G401 (cell line): ENCODE measurements around the gene PNPLA5. TPM values are rescaled to one million over a fixed set of nuclear protein-coding genes. Genes with fewer than 3 reads are reported as not detected.
"Not testable (repeated sequence)": the region's sequence is repeated elsewhere in the genome, so short reads cannot be mapped to it uniquely, and the experiment has no call there.

ENCODE experiments used
- DNase-seq: peaks from one replicate; pipeline ENCODE4 v3.0.0-alpha.2; 2015; ENCODE audit warnings: low spot score
- in situ Hi-C: cut with HindIII; loops from 2 replicates; pipeline ENCODE4 v1.10.0; 2016; ENCODE audit warnings: low sequenced_read_pairs, mixed read lengths
- total RNA-seq: library from RNA; depleted of rRNA; stranded (reverse); fragments of >200 nt; shearing (Covaris generic); gene quantifications from 2 replicates; pipeline ENCODE4 v1.2.3, GENCODE V29; 2014

The PNPLA5 gene
- total RNA-seq, 1 experiment from 2014 or later, result not detected

- in situ Hi-C loops, result no loop called here
- DNase-seq, result no peak
Observed at GRCh38 chr22:43905681-43906080, 13.9 kb upstream of the PNPLA5 start.

DNA sequence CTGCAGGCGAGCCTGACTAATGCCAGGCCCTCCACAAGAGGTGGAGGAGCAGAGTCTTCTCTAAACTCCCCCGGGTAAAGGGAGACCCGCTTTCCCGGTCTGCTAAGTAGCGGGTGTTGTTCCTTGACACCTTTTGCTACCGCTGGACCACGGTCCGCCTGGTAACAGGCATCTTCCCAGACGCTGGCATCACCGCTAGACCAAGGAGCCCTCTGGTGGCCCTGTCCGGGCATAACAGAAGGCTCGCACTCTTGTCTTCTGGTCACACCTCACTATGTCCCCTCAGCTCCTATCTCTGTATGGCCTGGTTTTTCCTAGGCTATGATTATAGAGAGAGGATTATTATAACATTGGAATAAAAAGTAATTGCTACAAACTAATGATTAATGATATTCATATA is 12.6 kb upstream of the PNPLA5 start:
- in situ Hi-C loops, result not testable (repeated sequence)

DNA sequence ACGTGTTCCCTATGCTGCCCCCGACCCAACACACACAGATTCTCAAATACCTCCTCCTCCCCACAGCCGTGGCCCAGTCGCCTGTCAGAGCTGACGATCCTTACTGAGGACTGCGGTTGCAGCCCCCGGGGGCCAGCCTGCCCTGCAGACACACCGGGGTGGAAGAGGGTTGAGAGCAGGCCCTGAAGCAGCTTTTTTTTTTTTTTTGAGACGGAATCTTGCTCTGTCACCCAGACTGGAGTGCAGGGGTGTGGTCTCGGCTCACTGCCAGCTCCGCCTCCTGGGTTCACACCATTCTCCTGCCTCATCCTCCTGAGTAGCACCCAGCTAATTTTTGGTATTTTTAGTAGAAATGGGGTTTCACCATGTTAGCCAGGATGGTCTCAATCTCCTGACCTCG is 11.2 kb upstream of the PNPLA5 start:
- DNase-seq, in situ Hi-C loops: not testable (repeated sequence)

More for the DNA sequence above, 12.6 kb upstream of the PNPLA5 start:
- DNase-seq, result not testable (repeated sequence)

- in situ Hi-C loops, result no loop called here
- DNase-seq, result no peak
Observed at GRCh38 chr22:43901976-43902643, 10.3 kb upstream of the PNPLA5 start.

DNA sequence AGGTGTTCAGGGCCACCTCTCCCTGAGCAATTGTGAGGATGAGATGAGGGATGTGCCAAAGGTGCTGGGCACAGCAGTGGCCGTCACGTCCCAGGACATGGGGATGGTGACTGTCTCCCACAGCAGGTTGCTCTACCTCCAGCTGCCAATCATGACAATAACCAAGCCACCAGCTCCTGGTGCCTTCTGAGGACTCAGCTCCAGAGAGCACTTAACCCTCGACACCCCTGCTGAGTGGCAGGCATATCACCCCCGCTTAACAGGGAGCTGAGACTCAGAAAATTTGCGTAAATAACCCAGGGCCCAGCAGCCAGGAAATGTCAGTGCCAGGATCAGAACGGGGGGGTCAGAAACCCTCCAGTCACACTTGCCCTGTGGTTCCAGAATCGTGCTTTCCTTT is 8.4 kb upstream of the PNPLA5 start:
- no peak for DNase-seq
- in situ Hi-C loops, result no loop called here

DNA sequence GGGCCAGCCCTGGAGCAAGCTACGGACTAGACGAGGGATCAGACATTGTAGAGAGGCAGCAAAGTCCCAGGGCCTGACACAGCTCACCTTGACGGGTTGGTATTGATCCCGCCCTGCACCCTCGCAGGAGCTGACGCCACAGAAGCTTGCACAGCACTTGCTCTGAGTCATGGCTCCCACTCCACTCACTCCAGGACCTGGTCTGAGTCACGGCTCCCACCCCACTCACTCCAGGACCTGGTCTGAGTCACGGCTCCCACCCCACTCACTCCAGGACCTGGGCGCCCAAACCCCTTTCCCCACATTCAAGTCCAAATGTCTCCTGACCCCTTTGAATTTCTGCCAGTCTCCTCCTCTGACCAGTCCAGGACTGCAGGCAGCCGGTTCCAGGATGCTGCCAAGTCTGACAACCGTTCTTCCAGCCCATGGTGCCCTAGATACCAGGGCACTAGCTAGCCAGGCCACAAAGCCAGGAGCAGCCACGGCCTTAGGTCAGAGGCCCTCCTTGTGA is 6.0 kb upstream of the PNPLA5 start:
- no peak for DNase-seq
- in situ Hi-C loops, result no loop called here

DNA sequence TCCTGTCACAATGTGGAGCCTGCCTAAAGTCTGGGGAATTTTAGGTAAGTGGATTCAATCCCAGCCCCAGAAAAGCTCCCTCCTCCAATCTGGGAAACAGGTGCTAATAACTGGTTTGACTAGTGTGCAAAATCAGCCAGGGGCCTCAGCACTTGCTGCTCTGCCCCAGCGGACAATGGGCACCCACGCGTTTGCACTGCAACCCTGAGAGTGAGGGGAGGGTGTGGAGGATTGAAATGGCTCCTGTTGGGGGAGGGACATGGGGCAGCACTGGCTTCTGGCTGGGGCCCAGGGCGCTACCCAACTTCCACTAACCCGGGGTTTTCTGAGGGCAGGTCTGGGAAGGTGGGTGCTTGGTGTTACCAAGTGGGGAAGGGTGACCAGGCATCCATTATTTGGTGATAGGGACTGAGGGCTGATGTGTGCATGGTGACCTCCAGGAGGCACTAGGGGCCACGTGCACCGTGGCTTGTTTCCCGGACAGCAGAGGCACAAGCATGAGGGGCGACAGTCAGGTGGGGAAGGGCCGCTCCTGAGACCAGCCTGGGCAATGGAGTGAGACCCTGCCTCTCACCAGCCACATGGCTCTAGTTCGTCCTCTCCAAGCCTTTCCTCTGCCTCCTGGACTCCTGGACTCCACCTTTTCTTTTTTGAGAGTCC is 4.3 kb upstream of the PNPLA5 start:
- no peak for DNase-seq
- in situ Hi-C loops, result no loop called here

- DNase-seq, result no peak
- in situ Hi-C loops, result no loop called here
Observed at GRCh38 chr22:43894122-43894521, 2.3 kb upstream of the PNPLA5 start.

- in situ Hi-C loops, result no loop called here
Observed at GRCh38 chr22:43893266-43893665, 1.5 kb upstream of the PNPLA5 start.

DNA sequence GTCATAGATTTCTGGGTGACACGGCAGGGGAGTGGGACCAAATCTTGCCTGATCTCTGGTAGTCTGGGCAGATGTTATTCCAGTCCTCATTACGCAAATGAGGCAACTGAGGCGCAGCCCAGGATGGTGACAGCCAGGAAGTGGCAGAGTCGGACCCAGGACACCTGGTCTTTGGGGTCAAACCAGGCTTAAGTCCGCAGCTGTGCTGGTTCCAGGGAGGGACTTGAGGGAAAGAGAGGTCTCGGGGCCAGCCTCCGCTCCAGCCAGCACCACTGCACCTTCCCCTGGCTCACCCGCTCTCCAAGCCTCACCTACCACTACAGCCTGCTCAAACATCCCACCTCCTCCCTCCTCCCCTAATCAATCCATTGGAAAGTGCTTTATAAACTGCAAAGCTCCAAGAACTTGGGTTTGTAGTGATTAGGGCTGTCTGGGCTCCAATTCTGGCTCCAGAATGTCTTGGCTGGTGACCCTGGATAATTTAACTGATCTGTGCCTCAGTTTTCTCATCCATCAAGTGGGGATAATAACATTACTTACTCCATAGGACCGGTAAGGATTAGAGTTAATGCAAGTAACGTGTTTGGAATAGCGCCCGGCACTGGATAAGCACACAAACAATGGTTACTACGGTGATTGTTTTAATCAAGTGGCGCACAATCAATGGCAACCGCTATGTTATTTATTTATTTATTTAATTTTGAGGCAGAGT is 526 bp upstream of the PNPLA5 start:
- DNase-seq, result no peak
- in situ Hi-C loops, result no loop called here

More at GRCh38 chr22:43893266-43893665, 1.5 kb upstream of the PNPLA5 start:
- DNase-seq, result no peak

- in situ Hi-C loops, result no loop called here
- no peak for DNase-seq
Observed at GRCh38 chr22:43890901-43891331, 897 bp downstream of the PNPLA5 start.

- peak; percentile 6 for DNase-seq
- in situ Hi-C loops, result no loop called here
Observed at GRCh38 chr22:43889860-43890253, 2.0 kb downstream of the PNPLA5 start.

DNA sequence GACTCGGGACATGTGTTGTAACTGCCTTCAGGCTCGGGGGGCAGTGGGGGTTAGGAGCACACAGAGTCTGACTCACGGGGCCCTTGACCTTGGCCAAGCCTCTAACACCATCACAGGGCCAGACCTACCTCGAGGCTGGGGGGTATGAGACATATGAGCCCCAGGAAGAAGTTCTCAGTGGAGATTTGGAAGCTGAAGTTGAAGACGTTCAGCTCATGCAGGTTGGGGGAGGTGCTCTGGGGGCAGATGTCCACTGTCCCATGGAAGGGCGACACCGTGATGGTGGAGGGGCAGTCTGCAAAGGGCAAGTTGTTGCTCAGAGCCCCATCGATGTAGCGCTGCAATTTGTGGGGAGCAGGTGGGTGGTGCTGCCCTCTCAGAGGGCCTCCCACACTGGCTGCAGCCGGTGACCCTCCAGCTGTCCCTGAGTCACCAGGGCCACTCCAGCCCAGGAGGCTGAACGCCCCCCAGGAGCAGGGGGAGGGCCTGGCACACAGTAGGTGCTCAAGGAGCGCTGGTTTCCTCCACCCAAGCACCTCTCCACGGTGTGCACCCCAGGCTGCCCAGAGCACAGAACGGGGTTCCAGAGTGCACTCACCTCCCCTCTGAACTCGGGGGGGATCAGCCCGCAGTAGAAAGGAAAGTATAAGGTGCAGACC is 2.5 kb downstream of the PNPLA5 start:
- in situ Hi-C loops, result no loop called here
- DNase-seq, result no peak

DNA sequence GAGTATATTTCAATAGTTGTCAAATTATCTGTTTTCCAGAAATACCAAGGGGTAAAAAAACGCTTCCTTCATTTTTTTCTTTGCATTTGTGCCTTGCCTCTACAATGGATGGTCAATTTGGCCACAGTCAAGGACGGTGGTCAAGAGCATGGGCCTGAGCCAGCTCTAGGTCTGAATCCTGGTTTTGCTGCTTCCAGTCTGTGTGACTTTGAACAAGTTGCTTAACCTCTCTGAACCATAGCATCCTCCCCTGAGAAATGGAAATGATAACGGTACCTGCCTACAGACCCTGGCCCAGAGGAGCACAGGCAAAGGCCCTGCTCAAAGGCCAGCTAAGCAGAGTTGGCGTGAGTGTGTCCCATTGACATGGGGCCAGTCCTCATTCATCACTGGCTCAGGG is 3.1 kb downstream of the PNPLA5 start:
- no peak for DNase-seq
- in situ Hi-C loops, result no loop called here

- no peak for DNase-seq
- in situ Hi-C loops, result no loop called here
Observed at GRCh38 chr22:43887391-43887790, 4.4 kb downstream of the PNPLA5 start.

DNA sequence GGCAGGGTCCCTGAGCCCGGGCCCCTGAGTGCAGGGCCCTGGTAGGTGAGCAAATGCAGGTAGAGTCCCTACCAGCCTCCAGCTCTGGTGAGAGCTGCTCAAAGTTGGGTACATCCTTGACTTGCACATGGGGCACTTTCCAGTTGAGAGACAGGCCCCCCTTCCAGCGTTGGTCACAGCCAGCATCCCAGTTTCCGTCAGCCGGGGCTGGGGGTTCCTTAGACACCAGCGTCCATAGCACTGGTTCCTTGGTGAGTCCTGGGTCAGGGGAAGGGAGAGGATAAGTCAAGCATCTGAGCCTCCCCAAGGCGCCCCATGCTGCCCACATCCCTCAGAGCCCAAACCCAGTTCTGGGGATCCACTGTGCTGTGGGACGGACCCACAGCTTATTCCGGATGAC is 5.6 kb downstream of the PNPLA5 start:
- in situ Hi-C loops, result no loop called here
- no peak for DNase-seq

DNA sequence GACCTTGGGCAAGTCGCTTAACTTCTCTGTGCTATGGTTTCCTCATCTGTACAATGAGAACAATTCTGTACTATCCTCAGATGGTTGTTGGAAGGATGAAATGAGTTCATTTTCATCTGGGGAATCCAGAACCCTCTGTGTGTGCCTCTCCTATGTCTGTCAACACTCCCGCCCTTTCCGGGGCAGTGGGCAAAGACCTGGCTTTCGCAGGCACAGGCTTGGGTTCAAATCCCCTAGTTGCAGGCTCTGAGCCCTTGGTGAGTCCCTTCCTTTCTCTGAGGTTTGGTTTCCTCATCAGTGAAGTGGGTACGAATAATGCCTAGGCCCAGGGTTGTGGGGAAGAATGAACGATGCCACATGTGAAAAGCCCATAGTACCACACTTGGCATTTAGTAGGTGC is 6.0 kb downstream of the PNPLA5 start:
- no peak for DNase-seq
- in situ Hi-C loops, result no loop called here

DNA sequence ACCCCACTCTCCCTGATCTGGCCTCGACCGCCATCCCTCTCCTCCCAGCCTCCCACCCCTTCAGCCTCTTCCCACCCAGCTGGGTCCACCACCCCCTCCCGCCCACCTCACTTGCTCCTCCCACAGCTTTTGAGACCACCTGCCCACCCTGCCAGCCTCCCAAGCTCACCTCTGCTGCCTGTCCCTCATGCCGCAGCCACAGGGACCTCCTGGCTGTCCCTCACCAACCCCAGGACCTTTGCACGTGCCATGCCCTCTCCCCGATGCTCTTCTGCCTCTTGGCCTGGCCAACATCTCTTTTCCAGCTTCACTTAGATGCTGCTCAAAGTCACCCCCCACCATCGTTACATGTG is 6.5 kb downstream of the PNPLA5 start:
- in situ Hi-C loops, result no loop called here
- DNase-seq, result no peak

- peak; percentile 53 for DNase-seq
- in situ Hi-C loops, result no loop called here
Observed at GRCh38 chr22:43884600-43885318, 7.1 kb downstream of the PNPLA5 start.
